ENCODE data around the gene MAP3K3.
A peak's percentile ranks its signal among the peaks of the same experiment; 100 is the strongest.

DNA sequence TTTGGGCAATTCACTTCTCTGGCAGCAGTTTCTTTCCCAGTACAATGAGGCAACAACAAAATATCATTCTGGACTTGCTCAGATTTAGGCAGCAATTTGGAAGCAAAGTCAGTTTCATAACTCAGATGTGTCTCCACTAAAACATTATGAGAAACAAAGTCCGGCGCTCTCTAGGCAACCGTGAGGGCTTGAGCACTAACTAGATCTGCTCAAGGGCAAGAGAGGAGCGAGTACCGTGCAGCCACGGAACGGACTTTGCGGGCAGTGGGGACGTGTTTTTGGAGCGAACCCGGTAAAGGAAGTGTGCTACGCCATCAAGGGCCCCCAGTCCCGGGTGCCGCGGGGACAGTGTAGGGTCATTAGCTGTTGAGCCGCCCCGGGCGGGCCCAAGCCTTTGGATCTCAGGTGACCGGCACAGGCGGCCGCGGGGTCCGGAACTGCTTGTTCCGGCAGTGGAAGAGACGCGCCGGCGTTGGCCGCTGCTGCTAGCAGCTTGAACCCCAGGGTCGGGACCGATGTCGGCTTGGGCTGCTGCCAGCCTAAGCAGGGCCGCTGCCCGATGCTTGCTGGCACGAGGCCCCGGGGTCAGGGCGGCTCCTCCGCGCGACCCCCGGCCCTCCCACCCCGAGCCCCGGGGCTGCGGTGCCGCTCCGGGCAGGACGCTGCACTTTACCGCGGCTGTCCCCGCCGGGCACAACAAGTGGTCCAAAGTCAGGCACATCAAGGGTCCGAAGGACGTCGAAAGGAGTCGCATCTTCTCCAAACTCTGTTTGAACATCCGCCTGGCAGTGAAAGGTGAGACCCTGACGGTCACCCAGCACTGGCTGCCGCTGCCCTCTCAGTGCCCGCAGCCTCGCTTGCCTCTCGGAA is 21.4 kb upstream of the MAP3K3 start, which contains the start of gene TACO1:
- TF ChIP-seq SP1 (IDR thresholded peaks at IDR 0.05) (no peak), FOXM1 (IDR thresholded peaks at IDR 0.05; ENCODE audit: borderline replicate concordance) (peak; percentile 83; the same call in 1 of the 2 replicates), TARDBP (IDR thresholded peaks at IDR 0.05) (no peak), SUZ12 (IDR thresholded peaks at IDR 0.05) (no peak), NFRKB (IDR thresholded peaks at IDR 0.05) (peak; percentile 40; the same call in 1 of the 2 replicates), BHLHE40 (IDR thresholded peaks at IDR 0.05; ENCODE audit: borderline replicate concordance) (no peak), FOXK2 (IDR thresholded peaks at IDR 0.05) (no peak), CTBP1 (IDR thresholded peaks at IDR 0.05; ENCODE audit: borderline replicate concordance) (peak; percentile 84)
- TF ChIP-seq, protein P1, sequence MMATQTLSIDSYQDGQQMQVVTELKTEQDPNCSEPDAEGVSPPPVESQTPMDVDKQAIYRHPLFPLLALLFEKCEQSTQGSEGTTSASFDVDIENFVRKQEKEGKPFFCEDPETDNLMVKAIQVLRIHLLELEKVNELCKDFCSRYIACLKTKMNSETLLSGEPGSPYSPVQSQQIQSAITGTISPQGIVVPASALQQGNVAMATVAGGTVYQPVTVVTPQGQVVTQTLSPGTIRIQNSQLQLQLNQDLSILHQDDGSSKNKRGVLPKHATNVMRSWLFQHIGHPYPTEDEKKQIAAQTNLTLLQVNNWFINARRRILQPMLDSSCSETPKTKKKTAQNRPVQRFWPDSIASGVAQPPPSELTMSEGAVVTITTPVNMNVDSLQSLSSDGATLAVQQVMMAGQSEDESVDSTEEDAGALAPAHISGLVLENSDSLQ (IDR thresholded peaks at IDR 0.05) = no peak

Measured in HEK293T (cell line).